ENCODE results near the gene LEFTY2.

DNA sequence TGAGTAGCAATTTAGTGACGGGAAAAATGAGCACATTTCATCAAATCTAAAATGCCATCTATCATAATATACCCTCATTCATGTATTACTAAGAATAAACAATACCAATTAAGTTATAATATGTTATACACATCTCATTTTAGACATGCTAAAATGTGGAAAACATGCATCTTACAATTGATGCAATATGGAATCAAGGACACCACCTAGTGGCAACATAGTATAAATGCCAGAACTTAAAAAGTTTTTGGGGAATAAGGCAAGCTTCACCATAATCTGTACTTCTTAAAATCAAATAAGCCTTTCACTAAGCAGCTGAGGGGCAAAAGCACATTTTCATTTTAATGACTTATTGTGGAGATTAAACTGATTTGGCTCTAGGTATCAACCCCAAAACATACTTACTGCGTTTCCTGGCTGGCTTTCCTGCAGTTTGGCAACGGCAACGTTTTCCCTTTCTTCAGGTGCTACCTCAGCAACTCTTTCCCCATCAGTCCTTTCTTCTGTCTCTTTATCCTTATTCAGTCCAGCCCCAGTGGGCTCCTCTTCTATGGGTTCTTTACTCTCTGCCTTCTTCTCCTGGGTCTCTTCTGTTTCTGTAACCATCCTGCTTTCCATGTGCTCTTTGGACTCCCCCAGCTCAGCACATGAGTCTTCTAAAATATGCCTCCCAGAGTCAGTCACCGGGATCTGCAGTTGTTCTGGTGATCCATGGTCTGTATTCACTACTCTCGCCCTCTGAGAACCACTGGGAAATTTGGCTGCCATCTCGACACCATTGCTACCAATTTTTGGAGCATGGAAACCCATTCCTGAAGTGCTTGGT lies 46.7 kb upstream of the LEFTY2 start:
- no peak for TF ChIP-seq POLR2A (IDR thresholded peaks at IDR 0.05)
- TF ChIP-seq, protein P1, sequence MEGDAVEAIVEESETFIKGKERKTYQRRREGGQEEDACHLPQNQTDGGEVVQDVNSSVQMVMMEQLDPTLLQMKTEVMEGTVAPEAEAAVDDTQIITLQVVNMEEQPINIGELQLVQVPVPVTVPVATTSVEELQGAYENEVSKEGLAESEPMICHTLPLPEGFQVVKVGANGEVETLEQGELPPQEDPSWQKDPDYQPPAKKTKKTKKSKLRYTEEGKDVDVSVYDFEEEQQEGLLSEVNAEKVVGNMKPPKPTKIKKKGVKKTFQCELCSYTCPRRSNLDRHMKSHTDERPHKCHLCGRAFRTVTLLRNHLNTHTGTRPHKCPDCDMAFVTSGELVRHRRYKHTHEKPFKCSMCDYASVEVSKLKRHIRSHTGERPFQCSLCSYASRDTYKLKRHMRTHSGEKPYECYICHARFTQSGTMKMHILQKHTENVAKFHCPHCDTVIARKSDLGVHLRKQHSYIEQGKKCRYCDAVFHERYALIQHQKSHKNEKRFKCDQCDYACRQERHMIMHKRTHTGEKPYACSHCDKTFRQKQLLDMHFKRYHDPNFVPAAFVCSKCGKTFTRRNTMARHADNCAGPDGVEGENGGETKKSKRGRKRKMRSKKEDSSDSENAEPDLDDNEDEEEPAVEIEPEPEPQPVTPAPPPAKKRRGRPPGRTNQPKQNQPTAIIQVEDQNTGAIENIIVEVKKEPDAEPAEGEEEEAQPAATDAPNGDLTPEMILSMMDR (IDR thresholded peaks at IDR 0.05) = peak; percentile 39 to 80 (median 61)

All from testis (tissue), 2 donors.